A549 treated with CORT108297 at 1 μM for 4 hours (cell line): ENCODE data around the gene ABT1. TPM values are rescaled to one million over a fixed set of nuclear protein-coding genes. Genes with fewer than 3 reads are reported as not detected.

Experiments
- total RNA-seq: library from RNA; stranded (reverse); fragments of 200-300 nt; extraction: Qiagen RNA extraction; gene quantifications from 5 replicates; pipeline ENCODE4 v1.2.3, GENCODE V29; 2022

The ABT1 gene
- total RNA-seq = 12.0 to 14.7 TPM (median 13.7 TPM) in 5 replicates

GRCh38 chr6:26596579-26597388, at the start of gene ABT1:
Gene ABT1 (plus strand): TSS chr6:26596953. CDS start chr6:26596983, 30 bp downstream.

Other genes starting within 250 kb of the ABT1 start
- 3.5 to 4.4 TPM (median 4.0 TPM) in 5 replicates for gene BTN3A2, start 231.8 kb upstream of the ABT1 start, total RNA-seq
- 4.9 to 8.5 TPM (median 7.5 TPM) in 5 replicates for gene BTN2A2, start 213.8 kb upstream of the ABT1 start, total RNA-seq
- gene BTN3A1, start 194.7 kb upstream of the ABT1 start, total RNA-seq = 2.1 to 3.8 TPM (median 3.7 TPM) in 5 replicates
- gene BTN3A3, start 156.4 kb upstream of the ABT1 start, total RNA-seq = 0.54 to 1.4 TPM (median 0.96 TPM) in 5 replicates
- gene BTN2A1, start 139.0 kb upstream of the ABT1 start, total RNA-seq = 16.5 to 21.8 TPM (median 21.3 TPM) in 5 replicates
- 0.03 TPM in 1 of 5 replicates, not detected in the others for gene BTN1A1, start 96.7 kb upstream of the ABT1 start, total RNA-seq
- 63.3 to 91.6 TPM (median 75.7 TPM) in 5 replicates for gene HMGN4, start 58.6 kb upstream of the ABT1 start, total RNA-seq
- 4.7 to 6.8 TPM (median 5.0 TPM) in 5 replicates for gene ZNF322, start 62.8 kb downstream of the ABT1 start, total RNA-seq